BE2C (cell line): Measurements from ENCODE around the gene COX6B1.

Source experiments
- DNase-seq: peaks from one replicate; pipeline ENCODE4 v3.0.0-alpha.2; 2020
- H3K27me3 ChIP-seq: fragments of 250-450 bp; sonication (Bioruptor Pico); 2 replicates; pipeline ENCODE4 v1.5.1; 2020; ENCODE audit warnings: mild to moderate bottlenecking
- H3K36me3 ChIP-seq: fragments of 250-450 bp; sonication (Bioruptor Pico); 2 replicates; pipeline ENCODE4 v1.5.1; 2020; ENCODE audit warnings: mild to moderate bottlenecking
- H3K4me1 ChIP-seq: fragments of 250-450 bp; sonication (Bioruptor Pico); 2 replicates; pipeline ENCODE4 v1.5.1; 2020
- H3K4me3 ChIP-seq: 2 replicates; pipeline ENCODE4 v1.5.1; 2011; ENCODE audit warnings: low read depth, low read length
- H3K9me3 ChIP-seq: fragments of 250-450 bp; sonication (Bioruptor Pico); 2 replicates; pipeline ENCODE4 v1.5.1; 2020
- TF ChIP-seq, protein P1 (sequence below): IDR thresholded peaks from 2 replicates; pipeline ENCODE4 v1.5.1; 2012; ENCODE audit warnings: mild to moderate bottlenecking, low read depth, low read length

The COX6B1 gene

DNA sequence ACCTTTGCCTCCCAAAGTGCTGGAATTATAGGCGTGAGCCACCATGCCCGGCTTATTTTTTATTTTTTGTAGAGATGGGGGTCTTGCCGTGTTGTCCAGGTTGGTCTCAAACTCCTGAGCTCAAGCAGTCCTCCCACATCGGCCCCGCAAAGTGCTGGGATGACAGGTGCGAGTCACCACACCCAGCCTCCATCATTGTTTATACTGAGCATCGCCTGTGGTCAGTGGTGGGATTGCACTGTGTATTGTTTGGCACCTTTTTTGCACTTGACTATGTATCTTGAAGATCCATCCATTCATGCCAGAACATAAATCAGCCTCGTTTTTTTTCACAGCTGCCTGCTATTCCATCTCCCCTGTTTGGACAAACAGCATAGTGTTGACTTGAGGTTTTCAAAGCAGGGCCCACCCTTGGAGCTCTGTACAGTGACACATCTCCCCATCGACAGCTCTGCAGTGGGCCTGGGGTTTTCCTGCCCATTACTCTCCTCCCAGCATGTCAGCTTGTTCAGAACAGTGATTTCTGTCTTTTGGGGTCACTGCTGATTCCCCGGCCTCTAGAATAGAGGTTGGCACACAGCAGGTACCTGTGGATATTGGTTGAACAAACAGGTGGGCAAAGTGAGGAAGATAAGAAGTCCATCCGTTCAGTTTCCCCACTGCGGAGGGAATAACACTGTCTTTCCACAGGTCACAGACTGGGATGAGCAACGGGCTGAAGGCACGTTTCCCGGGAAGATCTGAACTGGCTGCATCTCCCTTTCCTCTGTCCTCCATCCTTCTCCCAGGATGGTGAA is 10.0 kb downstream of the COX6B1 start:
- Histone ChIP-seq H3K9me3 (no peaks in the 10 kb centered on the region), H3K4me3 (no peak overlapping the region), H3K4me1 (no peaks in the 10 kb centered on the region), H3K36me3 (peaks cover 43% of the 10 kb centered on the region), H3K27me3 (no peaks in the 10 kb centered on the region)
- no peak for DNase-seq
- TF ChIP-seq, protein P1, sequence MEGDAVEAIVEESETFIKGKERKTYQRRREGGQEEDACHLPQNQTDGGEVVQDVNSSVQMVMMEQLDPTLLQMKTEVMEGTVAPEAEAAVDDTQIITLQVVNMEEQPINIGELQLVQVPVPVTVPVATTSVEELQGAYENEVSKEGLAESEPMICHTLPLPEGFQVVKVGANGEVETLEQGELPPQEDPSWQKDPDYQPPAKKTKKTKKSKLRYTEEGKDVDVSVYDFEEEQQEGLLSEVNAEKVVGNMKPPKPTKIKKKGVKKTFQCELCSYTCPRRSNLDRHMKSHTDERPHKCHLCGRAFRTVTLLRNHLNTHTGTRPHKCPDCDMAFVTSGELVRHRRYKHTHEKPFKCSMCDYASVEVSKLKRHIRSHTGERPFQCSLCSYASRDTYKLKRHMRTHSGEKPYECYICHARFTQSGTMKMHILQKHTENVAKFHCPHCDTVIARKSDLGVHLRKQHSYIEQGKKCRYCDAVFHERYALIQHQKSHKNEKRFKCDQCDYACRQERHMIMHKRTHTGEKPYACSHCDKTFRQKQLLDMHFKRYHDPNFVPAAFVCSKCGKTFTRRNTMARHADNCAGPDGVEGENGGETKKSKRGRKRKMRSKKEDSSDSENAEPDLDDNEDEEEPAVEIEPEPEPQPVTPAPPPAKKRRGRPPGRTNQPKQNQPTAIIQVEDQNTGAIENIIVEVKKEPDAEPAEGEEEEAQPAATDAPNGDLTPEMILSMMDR = 0 out of 2 replicates have a peak, but pooled peaks have one; percentile 6

DNA sequence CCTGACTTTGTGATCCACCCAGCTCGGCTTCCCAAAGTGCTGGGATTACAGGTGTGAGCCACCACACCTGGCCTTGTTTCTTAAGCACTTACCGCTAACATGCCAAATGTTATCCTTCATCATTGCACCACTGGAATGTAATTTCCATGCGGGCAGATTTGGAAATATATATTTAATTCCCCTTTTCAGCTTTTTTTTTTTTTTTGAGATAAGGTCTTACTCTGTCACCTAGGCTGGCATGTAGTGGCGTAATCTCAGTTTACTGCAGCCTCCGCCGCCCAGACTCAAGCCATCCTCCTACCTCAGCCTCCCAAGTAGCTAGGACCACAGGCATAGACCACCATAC is 13.8 kb downstream of the COX6B1 start:
- peaks cover 12% of the 10 kb centered on the region for H3K36me3 ChIP-seq
- no peaks in the 10 kb centered on the region for H3K9me3 ChIP-seq
- no peak for DNase-seq
- TF ChIP-seq, protein P1 = no peak
- peaks cover under 1% of the 10 kb centered on the region; the same call in 1 of the 2 replicates for H3K27me3 ChIP-seq
- no peak overlapping the region for H3K4me3 ChIP-seq
- H3K4me1 ChIP-seq = no peaks in the 10 kb centered on the region

DNA sequence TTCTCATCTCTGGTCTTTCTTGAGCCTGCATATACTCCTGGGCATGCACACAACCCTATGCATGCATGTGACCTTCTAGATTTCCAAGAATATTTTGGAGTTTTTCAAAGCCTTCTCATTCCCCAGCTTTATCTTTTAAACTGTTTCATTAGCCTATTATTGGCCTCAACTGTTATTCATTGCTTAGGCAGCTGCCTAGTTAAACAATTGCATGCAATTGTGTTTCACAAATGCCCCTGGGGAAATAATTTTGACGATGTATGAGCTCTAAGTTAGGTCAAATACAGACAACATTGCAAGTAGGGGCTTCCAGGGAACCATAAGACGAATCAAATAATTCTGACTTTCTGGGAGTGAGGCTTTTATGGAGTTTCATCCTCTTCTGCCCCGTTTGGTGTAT is 15.9 kb downstream of the COX6B1 start:
- Histone ChIP-seq H3K36me3 (no peaks in the 10 kb centered on the region), H3K4me3 (no peak overlapping the region), H3K27me3 (peaks cover 20% of the 10 kb centered on the region), H3K9me3 (no peaks in the 10 kb centered on the region), H3K4me1 (no peaks in the 10 kb centered on the region)
- TF ChIP-seq, protein P1 = no peak
- no peak for DNase-seq

DNA sequence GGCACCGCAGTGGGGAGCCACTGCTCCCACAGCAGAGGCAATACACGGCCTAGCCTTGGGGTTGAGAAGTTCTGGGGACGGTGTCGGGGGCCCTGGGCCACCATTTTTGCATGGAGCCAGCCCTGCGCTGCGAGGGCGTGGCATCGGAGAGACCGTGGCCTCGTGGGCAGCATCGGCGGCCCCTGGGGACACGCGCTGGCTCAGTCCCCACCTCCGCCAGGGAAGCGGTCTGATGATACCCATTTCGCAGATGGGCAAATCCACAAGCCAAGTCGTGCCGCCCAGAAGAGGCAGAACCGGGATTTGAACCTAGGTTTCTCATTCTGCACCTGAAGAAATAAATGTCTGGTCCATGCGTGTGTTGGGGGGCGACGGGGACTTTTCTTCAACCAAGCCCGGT is 17.0 kb downstream of the COX6B1 start:
- no peaks in the 10 kb centered on the region for H3K9me3 ChIP-seq
- no peak for DNase-seq
- no peaks in the 10 kb centered on the region for H3K36me3 ChIP-seq
- H3K27me3 ChIP-seq = peaks cover 31% of the 10 kb centered on the region
- TF ChIP-seq, protein P1 = no peak
- no peak overlapping the region for H3K4me3 ChIP-seq
- H3K4me1 ChIP-seq = no peaks in the 10 kb centered on the region

DNA sequence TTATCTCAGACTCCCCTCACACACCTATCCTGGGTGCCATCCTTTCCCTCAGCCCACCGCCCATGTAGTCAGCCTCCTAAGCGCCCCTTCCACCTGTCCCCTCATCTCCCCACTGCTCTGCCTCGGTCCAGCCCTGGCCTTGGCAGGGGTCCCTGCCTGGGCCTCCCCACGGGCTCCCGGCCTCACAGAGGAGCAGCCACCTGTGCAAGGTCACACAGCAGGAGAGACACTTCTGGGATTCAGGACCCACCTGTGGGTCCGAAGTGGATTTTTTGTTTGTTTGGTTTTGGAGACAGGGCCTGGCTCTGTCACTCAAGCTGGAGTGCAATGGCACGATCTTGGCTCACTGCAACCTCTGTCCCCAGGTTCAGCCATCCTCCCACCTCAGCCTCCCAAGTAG is 17.5 kb downstream of the COX6B1 start:
- Histone ChIP-seq H3K36me3 (no peaks in the 10 kb centered on the region), H3K4me3 (no peak overlapping the region), H3K4me1 (no peaks in the 10 kb centered on the region), H3K9me3 (no peaks in the 10 kb centered on the region), H3K27me3 (peaks cover 31% of the 10 kb centered on the region)
- TF ChIP-seq, protein P1 = no peak
- DNase-seq = no peak

DNA sequence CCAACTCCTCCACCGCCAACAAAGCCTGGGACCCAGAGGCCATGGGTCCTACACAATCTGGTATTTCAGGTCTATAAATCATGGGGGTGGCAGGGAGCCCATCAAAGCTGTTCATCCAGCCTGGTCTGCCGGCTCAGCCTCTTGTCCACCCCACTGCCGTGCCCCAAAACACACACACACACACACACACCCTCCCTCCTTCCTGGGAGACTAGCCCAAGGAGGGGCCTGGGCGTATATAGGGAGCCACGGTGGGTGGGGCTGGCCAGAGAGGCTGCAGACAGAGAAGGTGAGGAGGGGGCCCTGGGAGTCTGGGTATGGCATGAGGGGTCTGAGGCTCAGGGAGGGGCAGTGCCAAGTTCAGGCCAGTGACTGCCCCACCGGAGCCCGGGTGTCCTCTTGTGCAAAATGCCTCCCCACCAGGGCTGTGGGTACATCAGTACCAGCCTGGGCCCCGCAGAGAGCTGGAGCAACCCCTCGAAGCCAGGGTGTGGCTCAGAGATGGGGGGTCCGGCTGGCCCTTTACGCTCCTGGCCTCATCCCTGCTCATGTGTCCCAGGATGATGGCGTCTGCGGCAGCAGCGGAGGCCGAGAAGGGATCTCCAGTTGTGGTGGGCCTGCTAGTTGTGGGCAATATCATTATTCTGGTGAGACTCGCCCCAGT is 18.3 kb downstream of the COX6B1 start, which contains the start of gene UPK1A:
TSS of gene UPK1A (plus strand) at position 267 of the 663 bp plus-strand sequence. CDS start at position 563, 296 bp downstream.
- Histone ChIP-seq H3K36me3 (no peaks in the 10 kb centered on the region), H3K4me3 (no peak within 1 kb of the TSS), H3K4me1 (no peaks in the 10 kb centered on the region), H3K27me3 (peaks cover 35% of the 10 kb centered on the region), H3K9me3 (no peaks in the 10 kb centered on the region)
- no peak for DNase-seq
- TF ChIP-seq, protein P1 = no peak
